Measurements from ENCODE around the gene TSR1. TPM values are rescaled to one million over a fixed set of nuclear protein-coding genes. Genes with fewer than 3 reads are reported as not detected.
A peak's percentile ranks its signal among the peaks of the same experiment; 100 is the strongest.

Gene TSR1
- 70.1 and 81.8 TPM in 2 replicates for total RNA-seq (2014; rRNA removed; shearing (Covaris generic))

GRCh38 chr17:2336215-2336851 is at the start of gene TSR1:
TSR1 (minus strand) TSS chr17:2336457; CDS start chr17:2336427, 30 bp downstream.
- DNase-seq = peak; percentile 98
- H3K4me3 ChIP-seq (ENCODE audit: insufficient read depth, low read depth, low read length) = peak within 1 kb of the TSS; percentile 92
- no peaks in the 10 kb centered on the region for H3K27me3 ChIP-seq (ENCODE audit: control insufficient read depth, insufficient read depth, low read length)
- peaks cover 31% of the 10 kb centered on the region for H3K36me3 ChIP-seq (replicated peaks; ENCODE audit: control insufficient read depth, insufficient read depth, low read length)

- Histone ChIP-seq H3K4me3 (ENCODE audit: insufficient read depth, low read depth, low read length) (no peak overlapping the region), H3K36me3 (replicated peaks; ENCODE audit: control insufficient read depth, insufficient read depth, low read length) (no peaks in the 10 kb centered on the region; the same call in 1 of the 2 replicates), H3K27me3 (ENCODE audit: control insufficient read depth, insufficient read depth, low read length) (no peaks in the 10 kb centered on the region)
- DNase-seq = no peak
These were observed 49.3 kb upstream of the TSR1 start for GRCh38 chr17:2385240-2386210.

GRCh38 chr17:2384439-2385127 is 48.3 kb upstream of the TSR1 start:
- Histone ChIP-seq H3K4me3 (ENCODE audit: insufficient read depth, low read depth, low read length) (no peak overlapping the region), H3K27me3 (ENCODE audit: control insufficient read depth, insufficient read depth, low read length) (no peaks in the 10 kb centered on the region), H3K36me3 (replicated peaks; ENCODE audit: control insufficient read depth, insufficient read depth, low read length) (no peaks in the 10 kb centered on the region; the same call in 1 of the 2 replicates)
- DNase-seq = no peak

GRCh38 chr17:2383628-2384167 is 47.4 kb upstream of the TSR1 start:
- Histone ChIP-seq H3K36me3 (replicated peaks; ENCODE audit: control insufficient read depth, insufficient read depth, low read length) (no peaks in the 10 kb centered on the region; the same call in 1 of the 2 replicates), H3K27me3 (ENCODE audit: control insufficient read depth, insufficient read depth, low read length) (no peaks in the 10 kb centered on the region), H3K4me3 (ENCODE audit: insufficient read depth, low read depth, low read length) (no peak overlapping the region)
- no peak for DNase-seq

GRCh38 chr17:2380950-2381649 is 44.8 kb upstream of the TSR1 start:
- H3K27me3 ChIP-seq (ENCODE audit: control insufficient read depth, insufficient read depth, low read length) = no peaks in the 10 kb centered on the region
- H3K4me3 ChIP-seq (ENCODE audit: insufficient read depth, low read depth, low read length) = no peak overlapping the region
- H3K36me3 ChIP-seq (replicated peaks; ENCODE audit: control insufficient read depth, insufficient read depth, low read length) = no peaks in the 10 kb centered on the region; the same call in none of the 2 replicates
- no peak for DNase-seq

GRCh38 chr17:2380226-2380922 is 44.1 kb upstream of the TSR1 start:
- Histone ChIP-seq H3K36me3 (replicated peaks; ENCODE audit: control insufficient read depth, insufficient read depth, low read length) (no peaks in the 10 kb centered on the region; the same call in none of the 2 replicates), H3K4me3 (ENCODE audit: insufficient read depth, low read depth, low read length) (no peak overlapping the region), H3K27me3 (ENCODE audit: control insufficient read depth, insufficient read depth, low read length) (no peaks in the 10 kb centered on the region)
- DNase-seq = no peak

- no peak overlapping the region for H3K4me3 ChIP-seq (ENCODE audit: insufficient read depth, low read depth, low read length)
- no peaks in the 10 kb centered on the region for H3K27me3 ChIP-seq (ENCODE audit: control insufficient read depth, insufficient read depth, low read length)
- DNase-seq = no peak
- H3K36me3 ChIP-seq (replicated peaks; ENCODE audit: control insufficient read depth, insufficient read depth, low read length) = no peaks in the 10 kb centered on the region; the same call in none of the 2 replicates
These were observed 43.4 kb upstream of the TSR1 start for GRCh38 chr17:2379489-2380225.

- Histone ChIP-seq H3K27me3 (ENCODE audit: control insufficient read depth, insufficient read depth, low read length) (no peaks in the 10 kb centered on the region), H3K36me3 (replicated peaks; ENCODE audit: control insufficient read depth, insufficient read depth, low read length) (no peaks in the 10 kb centered on the region; the same call in none of the 2 replicates), H3K4me3 (ENCODE audit: insufficient read depth, low read depth, low read length) (no peak overlapping the region)
- no peak for DNase-seq
These were observed 42.6 kb upstream of the TSR1 start for GRCh38 chr17:2378905-2379304.

GRCh38 chr17:2377659-2378058 is 41.4 kb upstream of the TSR1 start:
- Histone ChIP-seq H3K27me3 (ENCODE audit: control insufficient read depth, insufficient read depth, low read length) (no peaks in the 10 kb centered on the region), H3K36me3 (replicated peaks; ENCODE audit: control insufficient read depth, insufficient read depth, low read length) (peaks cover 1% of the 10 kb centered on the region), H3K4me3 (ENCODE audit: insufficient read depth, low read depth, low read length) (no peak overlapping the region)
- DNase-seq = no peak

- H3K4me3 ChIP-seq (ENCODE audit: insufficient read depth, low read depth, low read length) = no peak overlapping the region
- peaks cover 1% of the 10 kb centered on the region for H3K36me3 ChIP-seq (replicated peaks; ENCODE audit: control insufficient read depth, insufficient read depth, low read length)
- DNase-seq = peak; percentile 73
- H3K27me3 ChIP-seq (ENCODE audit: control insufficient read depth, insufficient read depth, low read length) = no peaks in the 10 kb centered on the region
These were observed 39.9 kb upstream of the TSR1 start for GRCh38 chr17:2376107-2376506.

- H3K27me3 ChIP-seq (ENCODE audit: control insufficient read depth, insufficient read depth, low read length) = no peaks in the 10 kb centered on the region
- no peak for DNase-seq
- no peak overlapping the region for H3K4me3 ChIP-seq (ENCODE audit: insufficient read depth, low read depth, low read length)
- peaks cover 1% of the 10 kb centered on the region for H3K36me3 ChIP-seq (replicated peaks; ENCODE audit: control insufficient read depth, insufficient read depth, low read length)
These were observed 39.1 kb upstream of the TSR1 start for GRCh38 chr17:2375406-2375805.

- peaks cover 1% of the 10 kb centered on the region for H3K36me3 ChIP-seq (replicated peaks; ENCODE audit: control insufficient read depth, insufficient read depth, low read length)
- H3K27me3 ChIP-seq (ENCODE audit: control insufficient read depth, insufficient read depth, low read length) = no peaks in the 10 kb centered on the region
- no peak overlapping the region for H3K4me3 ChIP-seq (ENCODE audit: insufficient read depth, low read depth, low read length)
- DNase-seq = no peak
These were observed 38.5 kb upstream of the TSR1 start for GRCh38 chr17:2374549-2375285.

All from H7 (cell line).